ENCODE data around the gene ZNF100.

- no peak for TF ChIP-seq POLR2A (IDR thresholded peaks at IDR 0.05)
- no peak for TF ChIP-seq CTCF (IDR thresholded peaks at IDR 0.05)
These were observed 45.1 kb upstream of the ZNF100 start for GRCh38 chr19:21812448-21812847.

All from right lobe of liver (tissue), 4 donors.